GM18498 (cell line): Measurements from ENCODE around the gene KAT2B.
A peak's percentile ranks its signal among the peaks of the same experiment; 100 is the strongest.
"Not testable (repeated sequence)": the region's sequence is repeated elsewhere in the genome, so short reads cannot be mapped to it uniquely, and the experiment has no call there.

Experiments
- ATAC-seq: cut with Tn5 transposase; IDR thresholded peaks from one replicate; pipeline ENCODE4 v1.9.1; 2021; ENCODE audit warnings: mild to moderate bottlenecking, moderate library complexity; ENCODE audit not compliant: unreplicated experiment

The KAT2B gene

GRCh38 chr3:20041197-20041780 is 1.0 kb downstream of the KAT2B start:
- peak; percentile 44 for ATAC-seq

- no peak for ATAC-seq
Measured at GRCh38 chr3:20042331-20042730, 2.1 kb downstream of the KAT2B start.

- ATAC-seq: peak; percentile 29
Measured at GRCh38 chr3:20043396-20043795, 3.1 kb downstream of the KAT2B start.

GRCh38 chr3:20043825-20044224 is 3.6 kb downstream of the KAT2B start:
- no peak for ATAC-seq

GRCh38 chr3:20045141-20045540 is 4.9 kb downstream of the KAT2B start:
- ATAC-seq: not testable (repeated sequence)

GRCh38 chr3:20046556-20046955 is 6.3 kb downstream of the KAT2B start:
- no peak for ATAC-seq

GRCh38 chr3:20047341-20047779 is 7.1 kb downstream of the KAT2B start:
- ATAC-seq: no peak

GRCh38 chr3:20047976-20048883 is 8.0 kb downstream of the KAT2B start:
- ATAC-seq: no peak

GRCh38 chr3:20051123-20051806 is 11.0 kb downstream of the KAT2B start:
- no peak for ATAC-seq

GRCh38 chr3:20052851-20053250 is 12.6 kb downstream of the KAT2B start:
- no peak for ATAC-seq

GRCh38 chr3:20054549-20054987 is 14.3 kb downstream of the KAT2B start:
- ATAC-seq: peak; percentile 84

GRCh38 chr3:20055020-20055775 is 15.0 kb downstream of the KAT2B start:
- ATAC-seq: peak; percentile 20

- ATAC-seq: no peak
Measured at GRCh38 chr3:20055842-20056241, 15.6 kb downstream of the KAT2B start.

GRCh38 chr3:20056725-20057611 is 16.7 kb downstream of the KAT2B start:
- ATAC-seq: peak; percentile 26

GRCh38 chr3:20057612-20058180 is 17.4 kb downstream of the KAT2B start:
- no peak for ATAC-seq

GRCh38 chr3:20059929-20060328 is 19.7 kb downstream of the KAT2B start:
- no peak for ATAC-seq

GRCh38 chr3:20060974-20061685 is 20.9 kb downstream of the KAT2B start:
- ATAC-seq: peak; percentile 63

GRCh38 chr3:20062996-20063395 is 22.8 kb downstream of the KAT2B start:
- ATAC-seq: no peak

GRCh38 chr3:20064387-20064786 is 24.1 kb downstream of the KAT2B start:
- ATAC-seq: no peak
